CD1c-positive myeloid dendritic cell (primary cell): Measurements from ENCODE around the gene MTX2.
"Not testable (repeated sequence)": the region's sequence is repeated elsewhere in the genome, so short reads cannot be mapped to it uniquely, and the experiment has no call there.

Experiments
- DNase-seq: peaks from one replicate; pipeline ENCODE4 v3.0.0-alpha.2; 2016; ENCODE audit errors: extremely low spot score

MTX2 gene

DNA sequence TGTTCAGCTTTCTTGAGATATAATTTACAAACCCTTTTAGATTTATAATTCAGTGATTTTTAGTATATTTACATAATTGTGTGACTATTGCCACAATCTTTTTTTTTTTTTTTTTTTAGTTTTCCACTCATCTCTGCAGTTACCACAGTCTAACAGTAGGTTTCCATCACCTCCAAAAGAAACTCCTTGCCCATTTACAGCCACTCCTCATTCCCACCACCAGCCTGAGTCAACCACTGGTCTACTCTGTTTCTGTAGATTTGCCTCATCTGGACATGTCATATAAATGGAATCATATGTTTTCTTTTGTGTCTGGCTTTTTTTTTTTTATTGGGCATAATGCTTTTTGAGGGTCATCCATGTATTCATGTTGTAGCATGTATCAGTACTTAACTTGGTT lies 16.1 kb downstream of the MTX2 start:
- DNase-seq, result no peak

DNA sequence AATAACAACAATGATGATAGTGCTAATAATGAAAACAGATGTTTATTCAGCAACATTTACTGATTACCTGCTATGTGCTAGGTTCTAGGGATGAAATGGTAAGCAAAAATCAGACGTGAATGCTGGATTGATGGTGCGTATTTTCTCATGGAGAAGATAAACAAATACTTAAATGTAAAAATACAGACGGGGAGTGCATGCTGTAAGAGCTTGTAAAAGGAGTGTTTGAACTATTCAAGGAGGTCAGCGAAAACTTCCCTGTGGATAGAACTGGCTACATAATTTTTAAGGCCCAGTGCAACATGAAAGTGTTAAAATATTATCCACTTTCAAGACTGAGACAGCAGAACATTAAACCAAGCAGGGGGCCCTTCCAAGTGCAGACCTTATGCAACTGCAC lies 22.1 kb downstream of the MTX2 start:
- no peak for DNase-seq

DNA sequence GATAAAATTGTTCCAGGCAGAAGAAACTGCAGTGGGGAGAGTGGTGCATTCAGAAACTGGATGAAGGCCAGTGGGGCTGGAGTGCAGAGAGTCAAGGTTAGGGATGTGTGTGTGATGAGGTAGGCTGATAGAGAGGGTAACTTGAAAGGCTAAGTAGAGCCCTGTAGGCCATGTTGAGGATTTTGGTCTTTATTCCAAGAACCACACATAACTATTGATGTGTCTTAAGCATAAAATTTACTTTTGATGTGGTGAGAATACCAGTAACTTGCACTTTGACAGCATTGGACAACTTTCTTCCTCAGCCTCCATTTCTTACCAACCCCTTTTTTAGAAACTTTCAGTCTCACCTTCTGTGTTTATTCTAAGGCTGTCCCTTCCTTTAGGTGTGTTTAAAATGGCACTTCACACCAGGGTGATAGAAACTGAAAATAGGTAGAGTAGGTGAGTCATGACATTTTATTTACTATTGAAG lies 22.6 kb downstream of the MTX2 start:
- DNase-seq, result no peak

DNA sequence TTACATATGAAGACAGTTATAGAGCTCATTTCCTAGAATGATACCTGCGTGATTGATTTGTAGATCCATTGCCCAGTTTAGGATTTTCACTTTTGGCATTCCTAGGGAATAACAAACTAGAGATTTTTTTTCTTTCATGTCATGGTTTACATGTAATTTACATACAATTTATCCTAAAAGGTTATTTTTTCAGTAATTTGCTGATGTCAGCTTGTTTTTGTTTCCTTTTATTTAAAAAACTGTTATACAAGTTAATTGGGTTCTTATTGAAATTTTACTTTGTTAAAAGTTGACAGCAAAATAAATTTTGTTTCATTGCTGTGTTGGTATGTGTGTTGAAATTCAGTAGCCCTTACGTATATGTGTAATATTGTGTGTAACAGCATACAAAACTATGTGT lies 23.4 kb downstream of the MTX2 start:
- no peak for DNase-seq

DNA sequence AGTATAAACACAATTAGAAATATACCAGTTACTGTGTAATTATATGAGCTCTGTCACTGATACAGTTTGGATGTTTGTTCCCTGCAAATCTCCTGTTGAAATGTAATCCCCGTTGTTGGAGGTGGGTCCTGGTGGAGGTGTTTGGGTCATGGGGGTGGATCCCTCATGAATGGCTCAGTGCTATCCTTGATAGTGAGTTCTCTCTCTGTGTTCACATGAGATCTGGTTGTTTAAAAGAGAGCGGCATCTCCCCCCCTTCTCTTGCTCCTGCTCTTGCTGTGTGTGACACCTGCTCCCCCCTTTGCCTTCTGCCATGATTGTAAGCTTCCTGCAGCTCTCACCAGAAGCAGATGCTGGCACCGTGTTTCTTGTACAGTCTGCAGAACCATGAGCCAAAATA lies 24.1 kb downstream of the MTX2 start:
- no peak for DNase-seq

DNA sequence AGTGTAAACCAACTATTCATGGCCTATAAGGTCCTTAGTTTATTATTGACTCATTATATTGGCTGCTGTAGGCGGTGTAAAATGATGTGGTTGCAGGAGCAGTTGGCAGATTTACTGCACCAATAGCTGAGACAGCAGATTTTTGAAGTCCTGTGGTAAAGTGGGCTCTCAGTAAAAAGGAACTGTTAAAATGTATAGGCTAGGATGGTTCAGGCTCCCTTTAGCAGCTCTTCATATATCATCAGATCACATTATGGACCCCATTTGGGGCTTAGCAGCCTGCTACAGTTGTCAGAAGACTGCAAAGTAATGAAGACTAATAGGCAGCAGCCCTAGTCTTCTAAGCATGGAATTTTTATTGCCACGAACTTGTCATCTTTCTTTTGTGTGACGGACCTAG lies 27.8 kb downstream of the MTX2 start:
- DNase-seq, result no peak

DNA sequence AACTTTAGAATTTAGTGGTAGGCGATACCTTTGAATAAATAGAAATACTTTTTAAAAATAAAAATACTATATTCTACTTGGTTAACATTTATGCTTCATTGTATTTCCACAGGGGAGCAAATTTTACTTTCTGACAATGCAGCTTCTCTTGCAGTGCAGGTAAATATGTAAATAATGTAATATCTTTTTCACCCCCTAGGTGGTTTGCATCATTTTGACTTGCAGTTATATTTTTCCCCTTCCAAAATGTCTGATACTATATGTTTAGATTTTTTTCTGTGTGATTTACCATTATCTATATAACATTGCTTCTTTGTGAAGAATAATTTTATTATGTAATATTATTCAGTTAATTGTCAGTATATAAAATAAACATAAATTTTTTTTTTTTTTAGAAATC lies 28.5 kb downstream of the MTX2 start:
- no peak for DNase-seq

DNA sequence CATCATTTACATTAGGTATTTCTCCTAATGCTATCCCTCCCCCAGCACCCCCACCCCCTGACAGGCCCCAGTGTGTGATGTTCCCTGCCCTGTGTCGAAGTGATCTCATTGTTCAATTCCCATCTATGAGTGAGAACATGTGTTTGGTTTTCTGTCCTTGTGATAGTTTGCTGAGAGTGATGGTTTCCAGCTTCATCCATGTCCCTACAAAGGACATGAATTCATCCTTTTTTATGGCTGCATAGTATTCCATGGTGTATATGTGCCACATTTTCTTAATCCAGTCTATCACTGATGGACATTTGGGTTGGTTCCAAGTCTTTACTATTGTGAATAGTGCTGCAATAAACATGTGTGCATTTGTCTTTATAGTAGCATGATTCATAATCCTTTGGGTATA lies 36.8 kb downstream of the MTX2 start:
- not testable (repeated sequence) for DNase-seq

DNA sequence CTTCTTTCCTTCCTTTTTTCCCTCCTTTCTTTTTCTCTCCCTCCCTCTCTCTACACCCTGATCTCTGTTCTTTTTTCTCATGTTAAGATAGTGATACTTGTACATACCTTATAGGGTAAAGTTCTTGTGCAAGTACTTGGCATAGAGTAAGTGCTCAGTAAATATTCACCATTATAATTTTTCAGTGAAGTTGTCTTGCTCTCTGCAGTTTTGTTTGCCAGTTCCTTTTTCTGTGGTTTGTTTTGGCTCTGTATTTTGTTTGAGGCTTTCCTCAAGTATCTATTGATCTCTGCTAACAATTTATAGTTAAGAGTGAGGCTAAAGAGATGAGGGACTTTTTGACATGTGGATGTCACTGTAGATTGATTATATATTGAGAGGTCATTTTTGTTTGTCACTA lies 48.0 kb downstream of the MTX2 start:
- no peak for DNase-seq

DNA sequence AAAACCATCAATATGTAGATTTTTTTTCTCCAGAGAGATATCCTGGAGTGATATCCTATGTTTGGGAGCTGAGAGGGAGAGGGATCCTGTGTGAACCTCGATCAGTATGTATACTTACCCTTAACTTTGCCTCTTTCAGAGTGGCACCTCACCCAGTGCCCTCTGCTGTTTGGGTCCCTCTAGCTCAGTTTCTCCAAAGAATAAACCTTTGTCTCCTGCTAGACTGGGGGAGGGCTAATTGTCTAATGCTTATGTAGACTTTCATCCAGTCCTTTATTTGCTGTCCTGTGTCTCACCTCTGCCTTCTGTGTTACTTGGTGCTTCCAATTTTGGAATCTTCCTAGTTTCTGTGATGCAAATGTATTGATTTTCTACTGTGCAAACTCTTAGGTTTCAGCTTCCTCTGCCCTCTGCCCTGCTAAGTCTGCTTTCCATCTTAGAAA lies 48.4 kb downstream of the MTX2 start:
- DNase-seq, result no peak

DNA sequence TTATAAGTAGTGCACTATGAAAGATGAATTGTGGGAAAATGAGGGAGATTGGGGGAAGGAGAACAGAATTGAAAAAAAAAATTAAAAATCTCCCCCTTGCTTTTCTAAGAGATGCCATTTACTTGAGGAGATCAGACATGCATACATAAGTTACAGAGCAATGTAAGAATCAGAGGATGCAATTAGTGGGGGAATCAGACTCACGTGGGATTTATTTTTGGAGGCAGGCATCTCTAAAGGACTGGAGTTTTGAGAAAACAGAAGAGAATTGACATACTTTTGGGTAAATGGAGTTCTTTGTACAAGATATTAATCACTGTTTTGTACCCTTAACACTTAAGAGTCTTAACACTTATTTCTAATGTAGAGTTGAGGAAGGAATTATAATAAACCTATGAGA lies 52.7 kb downstream of the MTX2 start:
- no peak for DNase-seq

DNA sequence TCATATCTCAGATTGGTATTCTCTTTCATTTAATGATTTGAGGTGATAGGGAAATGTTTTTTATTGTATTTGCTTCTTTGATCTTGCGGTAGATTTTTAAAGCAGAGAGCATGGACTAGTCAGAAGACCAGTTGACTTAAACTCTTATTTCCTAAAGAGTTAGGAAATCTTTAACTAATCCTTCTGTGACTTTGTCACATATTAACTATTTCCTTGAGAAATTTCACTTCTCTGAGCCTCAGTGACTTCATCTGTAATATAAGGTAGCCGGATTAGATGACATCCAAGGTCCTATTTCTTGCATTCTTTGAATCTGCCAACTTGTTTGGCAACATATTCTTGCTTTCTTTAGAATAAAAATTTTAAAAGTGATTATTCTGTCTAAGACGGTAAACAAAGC lies 55.6 kb downstream of the MTX2 start:
- no peak for DNase-seq

DNA sequence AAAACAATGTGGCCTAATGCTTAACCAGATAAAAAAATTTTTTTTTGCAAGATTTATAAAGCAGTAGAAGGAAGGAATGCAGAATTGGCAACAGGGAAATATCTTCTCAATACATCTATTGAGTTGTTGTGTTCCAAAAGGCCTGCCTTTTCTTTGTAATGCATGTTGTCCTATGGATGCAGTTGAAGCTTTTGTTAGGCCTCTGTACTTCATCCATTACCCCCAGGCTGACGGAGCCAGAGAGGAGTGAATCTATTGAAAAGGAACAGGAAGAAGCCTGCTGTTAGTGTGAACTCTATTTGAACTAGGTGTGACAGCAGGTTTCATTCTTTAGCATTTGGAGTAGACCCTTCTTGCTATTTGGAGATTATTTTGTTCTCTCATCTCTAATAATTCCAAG lies 56.5 kb downstream of the MTX2 start:
- no peak for DNase-seq

DNA sequence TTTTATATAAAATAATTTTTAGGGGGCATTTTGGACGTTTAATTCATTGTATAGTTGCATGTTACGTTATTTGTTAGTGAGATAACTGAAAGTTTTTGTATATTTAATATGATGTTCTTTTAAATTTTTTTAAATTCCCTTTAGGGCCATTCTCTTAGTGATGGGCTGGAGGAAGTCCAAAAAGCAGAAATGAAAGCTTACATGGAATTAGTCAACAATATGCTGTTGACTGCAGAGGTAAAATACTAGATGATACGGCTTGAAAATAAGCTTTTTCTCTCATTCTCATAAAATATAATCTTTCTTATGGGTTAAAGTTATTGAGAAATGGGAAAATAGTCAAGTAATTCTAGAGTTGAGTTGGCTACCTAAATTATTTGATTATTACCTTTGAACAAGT lies 58.9 kb downstream of the MTX2 start:
- peak; percentile 22 for DNase-seq

DNA sequence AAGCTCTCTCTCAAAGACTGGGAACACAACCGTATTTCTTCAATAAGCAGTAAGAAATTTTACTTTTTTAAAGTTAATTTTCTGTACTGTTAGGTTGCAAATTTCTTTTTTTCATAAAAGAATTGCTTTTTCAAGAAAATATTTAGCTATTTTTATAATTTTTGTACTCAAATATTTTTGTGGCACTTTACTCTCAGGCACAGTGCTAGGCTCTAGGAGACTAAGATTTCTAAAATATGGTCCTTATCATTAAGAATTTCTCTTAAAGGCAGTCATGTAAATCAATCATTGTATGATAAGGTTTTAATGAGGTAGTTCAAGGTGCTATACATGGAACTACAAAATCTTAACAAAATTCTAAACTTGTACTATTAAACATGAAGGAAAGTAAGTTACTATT lies 61.4 kb downstream of the MTX2 start:
- no peak for DNase-seq

DNA sequence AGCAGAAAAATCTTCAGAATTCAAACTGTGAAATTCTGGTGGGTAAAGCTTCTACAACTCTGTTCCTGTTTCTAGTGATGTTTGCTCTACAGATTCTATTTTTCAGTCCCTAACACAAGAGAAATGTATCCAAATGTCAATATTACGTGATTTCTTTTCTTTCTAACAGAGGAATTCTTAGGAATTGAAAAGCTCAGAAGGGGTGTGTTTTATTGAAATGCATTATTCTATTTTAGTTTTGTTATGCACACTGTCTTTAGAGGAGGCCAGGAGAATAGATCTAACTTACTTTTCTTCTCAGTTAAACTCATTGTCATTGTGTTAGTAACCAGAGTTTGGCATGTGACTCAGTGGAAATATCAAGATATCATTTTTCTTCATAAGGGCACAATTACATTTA lies 62.4 kb downstream of the MTX2 start:
- DNase-seq, result no peak

DNA sequence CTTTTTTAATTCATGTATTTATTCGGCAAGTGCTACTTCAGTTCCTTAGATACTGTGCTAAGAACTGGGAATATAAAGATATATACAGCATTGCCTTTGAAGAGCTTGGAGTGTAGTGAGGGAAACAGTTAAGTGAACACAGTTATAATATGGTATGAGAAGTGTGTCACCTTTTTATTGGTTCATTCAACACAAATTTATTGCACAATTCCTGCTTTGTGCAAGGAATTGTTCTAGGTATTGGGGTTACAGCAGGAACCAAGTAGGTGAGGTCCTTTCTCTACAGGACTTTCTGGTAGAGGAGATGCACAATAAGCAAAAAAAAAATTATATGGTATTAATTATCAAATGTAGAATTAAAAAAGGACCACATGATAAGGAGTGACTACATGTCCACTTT lies 65.5 kb downstream of the MTX2 start:
- DNase-seq, result no peak

DNA sequence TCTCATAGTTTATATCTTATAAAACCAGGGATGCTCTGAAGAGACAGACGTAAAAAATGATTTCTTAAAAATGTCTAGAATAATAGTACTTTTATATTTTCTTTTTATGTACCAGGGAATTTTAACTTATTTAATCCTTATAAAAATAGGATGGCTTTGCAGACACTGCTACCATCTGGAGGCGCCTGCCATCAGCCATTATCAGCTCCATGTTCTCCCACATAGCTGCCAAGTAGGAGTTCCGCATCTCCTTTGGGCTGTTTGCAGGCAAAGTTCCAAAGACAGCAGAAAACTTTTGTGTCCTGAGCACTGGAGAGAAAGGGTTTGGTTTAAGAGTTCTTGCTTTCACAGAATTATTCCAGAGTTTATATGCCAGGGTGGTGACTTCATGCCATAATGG lies 69.2 kb downstream of the MTX2 start:
- no peak for DNase-seq

DNA sequence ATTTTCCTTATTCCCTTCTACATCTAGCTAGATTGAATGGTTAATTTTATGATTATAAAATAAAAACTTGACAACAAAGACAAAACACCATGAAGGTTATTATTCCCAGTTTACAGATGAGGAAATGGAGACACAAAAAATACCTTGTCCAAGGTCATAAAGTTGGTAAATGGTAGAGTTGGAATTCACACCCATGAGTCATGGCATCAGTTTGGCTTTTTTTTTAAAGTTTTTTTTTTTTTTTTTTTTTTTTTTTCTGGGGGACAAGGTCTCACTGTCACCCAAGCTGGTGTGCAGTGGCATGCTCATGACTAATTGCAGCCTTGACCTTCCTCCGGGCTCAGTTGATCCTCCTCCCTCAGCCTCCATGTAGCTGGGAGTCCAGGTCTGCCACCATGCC lies 70.0 kb downstream of the MTX2 start:
- no peak for DNase-seq

DNA sequence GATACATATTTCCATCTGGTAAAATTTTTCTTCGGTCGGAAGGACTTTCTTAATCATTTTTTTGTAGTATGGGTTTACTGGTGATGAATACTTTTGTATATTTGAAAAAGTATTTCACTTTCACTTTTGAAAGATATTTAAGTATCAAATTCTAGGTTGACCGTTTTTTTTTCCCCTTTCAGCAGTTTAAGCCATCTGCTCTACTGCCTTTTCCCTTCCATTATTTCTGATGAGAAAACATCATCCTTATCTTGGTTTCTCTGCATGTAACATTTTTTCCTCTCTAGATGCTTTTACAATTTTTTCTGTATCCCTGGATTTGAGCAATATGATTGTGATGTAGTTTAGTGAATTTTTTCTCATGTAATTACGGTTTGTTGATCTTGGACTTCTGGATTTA lies 87.0 kb downstream of the MTX2 start:
- DNase-seq, result no peak

DNA sequence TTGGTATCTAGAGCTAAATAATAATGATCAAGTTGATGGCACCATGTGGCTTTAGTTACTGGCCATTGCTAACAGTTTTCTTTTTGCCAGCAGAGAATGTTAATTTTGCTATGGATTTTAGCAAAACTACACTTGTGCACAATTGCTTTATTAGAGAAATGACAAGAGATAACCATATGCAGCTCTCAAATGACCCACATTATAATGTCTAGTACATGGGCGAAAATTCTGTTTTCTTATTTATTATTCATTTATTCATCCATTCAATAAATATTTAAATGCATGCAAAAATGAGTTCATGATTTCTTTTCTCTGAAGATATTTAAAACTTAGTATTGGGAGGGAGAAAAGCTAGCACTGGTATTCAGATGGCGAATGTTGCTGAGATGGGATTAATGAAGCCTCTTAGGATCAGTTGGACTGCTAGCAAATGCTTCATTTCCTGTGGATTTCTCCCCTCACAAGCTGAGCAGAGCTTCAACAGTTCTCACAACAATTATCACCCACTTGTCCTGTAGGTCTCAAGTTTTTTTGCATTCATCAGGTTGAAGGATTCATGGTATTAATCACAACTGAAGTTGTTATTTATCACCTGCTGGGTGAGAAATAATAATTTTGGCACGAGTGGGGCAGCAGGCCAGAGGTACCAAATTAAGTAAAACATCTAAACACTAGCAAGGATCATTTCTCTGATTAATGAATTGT lies 95.2 kb downstream of the MTX2 start:
- DNase-seq, result no peak

DNA sequence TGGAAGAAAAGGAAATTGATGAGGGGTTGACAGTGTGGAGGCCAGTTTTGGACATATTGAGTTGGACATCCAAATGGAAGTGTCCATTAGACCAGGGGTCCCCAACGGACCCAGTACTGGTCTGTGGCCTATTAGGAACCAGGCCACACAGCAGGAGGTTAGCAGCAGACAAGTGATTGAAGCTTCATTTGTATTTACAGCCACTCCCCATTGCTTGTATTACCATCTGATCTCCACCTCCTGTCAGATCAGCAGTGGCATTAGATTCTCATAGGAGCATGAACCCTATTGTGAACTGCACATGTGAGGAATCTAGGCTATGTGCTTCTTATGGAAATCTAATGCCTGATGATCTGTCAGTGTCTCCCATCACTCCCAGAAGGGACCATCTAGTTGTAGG lies 99.1 kb downstream of the MTX2 start:
- DNase-seq, result no peak

DNA sequence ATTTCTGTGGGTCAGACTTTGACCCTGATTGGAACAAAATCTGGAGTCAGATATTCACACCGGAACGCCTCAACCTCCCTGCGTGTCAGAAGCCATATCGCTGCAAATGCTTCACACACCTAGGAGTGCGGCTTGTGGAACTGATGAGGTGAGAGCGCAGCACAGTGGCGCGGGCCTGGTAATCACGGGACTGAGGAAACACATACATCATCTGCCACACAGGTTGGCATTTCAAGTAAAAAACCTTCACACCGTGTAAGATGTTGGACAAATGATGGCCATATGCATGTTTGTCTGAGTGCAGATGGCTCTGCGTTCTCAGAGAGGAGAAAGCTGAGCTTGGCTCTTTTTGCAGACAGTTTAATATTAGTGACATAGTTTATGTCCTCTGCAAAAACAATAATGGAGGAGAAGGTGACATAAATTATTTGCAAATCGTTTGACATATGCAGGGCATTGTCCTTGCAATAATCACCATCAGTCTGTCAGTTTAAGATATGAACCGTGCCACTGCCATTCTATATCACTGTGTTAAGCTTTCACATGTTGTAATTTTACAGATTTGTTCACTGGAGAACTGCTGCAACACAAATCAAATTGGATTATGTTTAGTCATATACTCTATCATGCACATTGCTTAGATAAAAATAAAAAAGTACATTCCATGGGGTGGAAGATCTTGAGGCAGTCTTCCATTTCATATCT lies 101.4 kb downstream of the MTX2 start:
- DNase-seq, result no peak

DNA sequence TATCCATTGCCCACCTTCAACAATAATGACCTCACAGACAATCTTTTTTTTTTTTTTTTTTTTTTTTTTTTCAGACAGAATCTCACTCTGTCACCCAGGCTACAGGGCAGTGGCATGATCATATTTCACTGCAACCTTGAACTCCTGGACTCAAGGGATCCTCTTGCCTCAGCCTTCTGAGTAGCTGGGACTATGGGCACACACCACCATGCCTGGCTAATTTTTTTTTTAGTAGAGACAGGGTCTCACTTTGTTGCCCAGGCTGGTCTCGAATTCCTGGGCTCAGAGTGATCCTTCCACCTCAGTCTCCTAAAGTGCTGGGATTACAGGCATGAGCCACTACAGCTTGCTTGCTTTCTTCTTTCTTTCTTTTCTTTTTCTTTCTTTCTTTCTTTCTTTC lies 103.9 kb downstream of the MTX2 start:
- not testable (repeated sequence) for DNase-seq
